GM03348 (cell line): ENCODE measurements around the gene ATP6V1A.
"Not testable (repeated sequence)": the region's sequence is repeated elsewhere in the genome, so short reads cannot be mapped to it uniquely, and the experiment has no call there.

Experiments used
- DNase-seq: peaks from one replicate; pipeline ENCODE4 v3.0.0; 2012; ENCODE audit warnings: low spot score

Gene ATP6V1A

GRCh38 chr3:113828600-113828999 lies 81.8 kb downstream of the ATP6V1A start:
- no peak for DNase-seq

GRCh38 chr3:113829576-113830354 lies 82.9 kb downstream of the ATP6V1A start:
- no peak for DNase-seq

DNA sequence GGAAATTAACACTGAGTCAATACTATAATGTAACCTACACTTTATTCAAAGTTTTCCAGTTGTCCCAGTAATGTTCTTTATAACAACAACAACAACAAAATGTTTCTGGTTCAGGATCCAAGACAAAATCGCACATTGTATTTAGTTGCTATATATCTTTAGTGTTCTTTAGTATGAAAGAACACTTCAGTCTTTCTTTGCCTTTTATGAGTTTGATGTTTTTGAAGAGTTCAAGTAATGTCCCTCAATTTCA lies 84.2 kb downstream of the ATP6V1A start:
- no peak for DNase-seq

- DNase-seq = no peak
Observed at GRCh38 chr3:113832477-113833164, 85.8 kb downstream of the ATP6V1A start.

- DNase-seq = no peak
Observed at GRCh38 chr3:113834983-113835382, 88.1 kb downstream of the ATP6V1A start.

GRCh38 chr3:113838631-113839209 lies 91.9 kb downstream of the ATP6V1A start, which contains the start of gene GRAMD1C:
GRAMD1C (plus strand) TSS chr3:113838788; CDS start chr3:113838910, 122 bp downstream.
- DNase-seq = peak; percentile 93

DNA sequence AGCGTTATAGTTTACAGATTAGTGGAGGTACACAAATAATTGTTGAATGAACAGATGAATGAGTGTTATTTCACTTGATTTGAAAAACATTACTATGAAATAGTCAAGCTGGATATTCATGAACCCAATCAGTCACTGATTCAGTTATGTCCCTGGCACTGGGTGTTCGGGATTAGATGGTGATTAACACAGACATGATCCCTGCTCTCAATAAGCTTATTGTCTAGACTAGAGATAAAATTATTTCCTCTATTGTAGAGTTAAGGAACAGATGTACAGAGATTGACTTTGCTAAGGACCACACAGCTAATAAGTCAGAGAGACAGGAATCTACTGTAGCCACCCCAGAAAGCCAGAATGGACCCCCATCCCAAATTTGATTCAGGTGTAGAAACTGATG lies 92.7 kb downstream of the ATP6V1A start:
- no peak for DNase-seq

DNA sequence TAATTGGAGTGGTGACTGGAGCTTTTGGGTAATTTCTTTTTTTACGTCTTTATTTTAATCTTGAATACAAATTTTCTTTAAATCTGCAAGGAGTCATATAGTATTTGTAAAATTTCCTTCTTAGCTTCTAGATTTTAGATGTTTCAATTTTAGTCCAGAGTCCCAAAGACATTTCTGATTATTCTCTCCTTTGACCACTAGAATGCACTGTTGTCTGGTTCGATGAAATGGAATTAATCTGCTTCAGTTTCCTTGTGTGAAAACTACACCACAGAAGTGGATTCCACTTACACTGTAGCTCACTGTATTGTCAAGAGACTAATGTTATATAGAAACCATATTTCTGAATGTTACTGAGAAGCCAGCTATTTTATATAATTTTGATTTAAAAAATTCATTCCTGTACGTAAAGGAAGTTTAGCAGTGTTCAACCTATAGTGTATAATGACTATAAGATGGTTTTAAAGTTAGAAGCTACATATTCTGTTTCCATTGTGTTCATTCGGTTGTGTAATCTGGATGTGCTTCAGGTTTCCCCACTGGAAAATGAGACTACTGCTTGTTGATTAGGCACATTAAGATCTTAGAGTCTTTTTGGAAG lies 97.9 kb downstream of the ATP6V1A start:
- DNase-seq = peak; percentile 72

DNA sequence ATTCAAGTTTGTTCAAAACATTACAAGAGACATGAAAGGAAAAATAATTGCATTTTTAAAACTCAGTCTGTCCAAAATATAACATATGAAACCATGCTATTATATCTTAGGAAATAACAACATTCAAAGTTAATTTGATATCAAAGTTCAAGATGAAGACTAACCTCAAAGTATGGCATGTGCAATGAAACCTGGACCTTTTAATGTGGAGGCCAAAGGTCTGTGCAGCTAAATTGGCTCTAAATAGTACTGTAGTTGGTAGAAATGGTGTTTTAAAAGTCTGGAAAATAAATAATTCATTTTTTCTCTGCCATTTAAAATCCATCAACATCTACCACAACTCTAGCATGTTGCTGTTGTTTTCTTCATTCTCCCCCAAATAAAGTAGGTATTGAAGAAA lies 100.4 kb downstream of the ATP6V1A start:
- no peak for DNase-seq

DNA sequence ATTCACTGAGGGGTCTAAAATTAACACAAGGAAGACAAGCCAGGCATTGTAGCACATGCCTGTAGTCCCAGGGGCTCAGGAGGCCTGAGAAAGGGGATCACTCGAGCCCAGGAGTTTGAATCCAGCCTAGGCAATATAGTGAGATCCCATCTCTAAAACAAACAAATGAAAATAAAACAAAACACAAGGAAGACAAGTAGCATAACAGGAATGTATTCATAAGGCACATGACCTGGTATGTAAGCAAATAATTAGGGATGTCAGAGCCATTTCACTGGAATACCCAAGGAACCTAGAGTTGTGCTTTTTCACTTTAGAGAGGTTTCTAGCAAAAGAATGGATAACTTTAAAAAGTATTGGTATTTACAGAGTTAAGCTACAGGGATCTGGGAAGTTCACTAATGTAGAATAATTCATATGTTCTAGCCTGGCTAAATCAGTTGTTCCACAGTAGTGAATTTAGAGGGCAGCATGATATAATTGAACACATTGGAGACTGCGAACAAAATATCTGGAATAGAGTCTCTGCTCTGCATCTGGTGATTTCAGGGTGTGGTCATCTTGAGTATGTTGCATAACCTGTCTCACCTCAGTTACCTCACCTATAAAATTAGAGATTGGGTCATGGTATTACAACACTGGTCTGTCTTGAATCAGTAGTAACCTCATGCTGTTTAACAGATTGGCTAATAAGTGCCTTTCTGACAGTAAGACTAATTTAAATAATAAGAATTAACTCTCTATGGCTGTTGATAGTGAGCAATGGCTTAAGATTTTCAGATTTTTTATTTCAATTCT lies 101.0 kb downstream of the ATP6V1A start:
- DNase-seq = no peak

GRCh38 chr3:113849071-113849470 lies 102.2 kb downstream of the ATP6V1A start:
- DNase-seq = not testable (repeated sequence)

GRCh38 chr3:113849841-113850240 lies 103.0 kb downstream of the ATP6V1A start:
- not testable (repeated sequence) for DNase-seq

- DNase-seq = not testable (repeated sequence)
Observed at GRCh38 chr3:113850391-113850790, 103.6 kb downstream of the ATP6V1A start.

GRCh38 chr3:113852506-113852905 lies 105.7 kb downstream of the ATP6V1A start:
- DNase-seq = no peak
